ENCODE measurements around the gene STAC.

The STAC gene

DNA sequence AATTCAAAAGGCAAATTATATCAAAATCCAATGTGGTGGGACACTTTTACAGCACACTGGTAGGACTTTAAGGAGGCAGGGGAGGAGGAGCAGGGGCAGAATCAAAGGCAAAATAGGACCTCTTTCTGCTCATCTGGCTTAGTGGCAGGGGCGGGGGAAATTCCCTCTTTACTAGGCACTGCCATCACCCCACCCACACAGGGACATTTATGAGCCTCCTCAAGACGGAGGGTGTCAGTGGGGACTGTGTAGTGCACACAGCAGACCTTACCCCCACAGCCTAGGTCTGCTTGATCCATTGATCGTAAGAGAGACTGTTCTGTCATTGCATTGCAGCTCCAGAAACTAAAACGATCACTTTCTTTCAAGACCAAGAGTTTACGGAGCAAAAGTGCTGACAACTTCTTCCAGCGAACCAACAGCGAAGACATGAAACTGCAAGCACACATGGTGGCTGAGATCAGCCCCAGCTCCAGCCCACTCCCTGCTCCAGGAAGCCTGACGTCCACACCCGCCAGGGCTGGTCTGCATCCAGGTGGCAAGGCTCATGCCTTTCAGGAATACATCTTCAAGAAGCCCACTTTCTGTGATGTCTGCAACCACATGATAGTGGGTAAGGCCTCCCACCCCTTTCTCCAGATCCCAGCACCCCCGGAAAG lies 62.9 kb downstream of the STAC start:
- Histone ChIP-seq H3K27me3 (ENCODE audit: control insufficient read depth, low read length) (no peaks in the 10 kb centered on the region), H3K4me1 (ENCODE audit: control insufficient read depth, low read length) (no peaks in the 10 kb centered on the region), H3K27ac (ENCODE audit: low read depth, low read length) (no peak overlapping the region), H3K9me3 (ENCODE audit: control insufficient read depth, insufficient read depth, low read length) (no peaks in the 10 kb centered on the region), H4K20me1 (ENCODE audit: control insufficient read depth, insufficient read depth, low read depth, low read length) (no peaks in the 10 kb centered on the region), H3K79me2 (ENCODE audit: control insufficient read depth, low read length) (no peaks in the 10 kb centered on the region), H3K36me3 (ENCODE audit: control insufficient read depth, low read length) (no peaks in the 10 kb centered on the region), H3K9me2 (replicated peaks; ENCODE audit: control insufficient read depth, low read length) (no peaks in the 10 kb centered on the region), H3K4me2 (ENCODE audit: low read length) (no peak overlapping the region), H3F3A (ENCODE audit: control insufficient read depth, insufficient read depth) (no peaks in the 10 kb centered on the region), H3K4me3 (ENCODE audit: low read length) (no peak overlapping the region)
- no peak for TF ChIP-seq EZH2phosphoT487 (IDR thresholded peaks at IDR 0.05; ENCODE audit: borderline replicate concordance, low read length)
- TF ChIP-seq, protein P1, sequence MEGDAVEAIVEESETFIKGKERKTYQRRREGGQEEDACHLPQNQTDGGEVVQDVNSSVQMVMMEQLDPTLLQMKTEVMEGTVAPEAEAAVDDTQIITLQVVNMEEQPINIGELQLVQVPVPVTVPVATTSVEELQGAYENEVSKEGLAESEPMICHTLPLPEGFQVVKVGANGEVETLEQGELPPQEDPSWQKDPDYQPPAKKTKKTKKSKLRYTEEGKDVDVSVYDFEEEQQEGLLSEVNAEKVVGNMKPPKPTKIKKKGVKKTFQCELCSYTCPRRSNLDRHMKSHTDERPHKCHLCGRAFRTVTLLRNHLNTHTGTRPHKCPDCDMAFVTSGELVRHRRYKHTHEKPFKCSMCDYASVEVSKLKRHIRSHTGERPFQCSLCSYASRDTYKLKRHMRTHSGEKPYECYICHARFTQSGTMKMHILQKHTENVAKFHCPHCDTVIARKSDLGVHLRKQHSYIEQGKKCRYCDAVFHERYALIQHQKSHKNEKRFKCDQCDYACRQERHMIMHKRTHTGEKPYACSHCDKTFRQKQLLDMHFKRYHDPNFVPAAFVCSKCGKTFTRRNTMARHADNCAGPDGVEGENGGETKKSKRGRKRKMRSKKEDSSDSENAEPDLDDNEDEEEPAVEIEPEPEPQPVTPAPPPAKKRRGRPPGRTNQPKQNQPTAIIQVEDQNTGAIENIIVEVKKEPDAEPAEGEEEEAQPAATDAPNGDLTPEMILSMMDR (IDR thresholded peaks at IDR 0.05; ENCODE audit: low read depth, low read length, poor library complexity, severe bottlenecking), result no peak

- Histone ChIP-seq H3F3A (ENCODE audit: control insufficient read depth, insufficient read depth) (no peaks in the 10 kb centered on the region), H3K36me3 (ENCODE audit: control insufficient read depth, low read length) (no peaks in the 10 kb centered on the region), H3K9me3 (ENCODE audit: control insufficient read depth, insufficient read depth, low read length) (no peaks in the 10 kb centered on the region), H3K79me2 (ENCODE audit: control insufficient read depth, low read length) (no peaks in the 10 kb centered on the region), H3K27ac (ENCODE audit: low read depth, low read length) (no peak overlapping the region), H3K27me3 (ENCODE audit: control insufficient read depth, low read length) (no peaks in the 10 kb centered on the region), H4K20me1 (ENCODE audit: control insufficient read depth, insufficient read depth, low read depth, low read length) (no peaks in the 10 kb centered on the region), H3K4me3 (ENCODE audit: low read length) (no peak overlapping the region), H3K4me1 (ENCODE audit: control insufficient read depth, low read length) (no peaks in the 10 kb centered on the region), H3K4me2 (ENCODE audit: low read length) (no peak overlapping the region), H3K9me2 (replicated peaks; ENCODE audit: control insufficient read depth, low read length) (no peaks in the 10 kb centered on the region)
- TF ChIP-seq, protein P1 (IDR thresholded peaks at IDR 0.05; ENCODE audit: low read depth, low read length, poor library complexity, severe bottlenecking), result no peak
- no peak for TF ChIP-seq EZH2phosphoT487 (IDR thresholded peaks at IDR 0.05; ENCODE audit: borderline replicate concordance, low read length)
These were observed 64.6 kb downstream of the STAC start for GRCh38 chr3:36444909-36445308.

- Histone ChIP-seq H3K27me3 (ENCODE audit: control insufficient read depth, low read length) (no peaks in the 10 kb centered on the region), H4K20me1 (ENCODE audit: control insufficient read depth, insufficient read depth, low read depth, low read length) (no peaks in the 10 kb centered on the region), H3K27ac (ENCODE audit: low read depth, low read length) (no peak overlapping the region), H3K4me1 (ENCODE audit: control insufficient read depth, low read length) (no peaks in the 10 kb centered on the region), H3K79me2 (ENCODE audit: control insufficient read depth, low read length) (no peaks in the 10 kb centered on the region), H3F3A (ENCODE audit: control insufficient read depth, insufficient read depth) (no peaks in the 10 kb centered on the region), H3K4me2 (ENCODE audit: low read length) (no peak overlapping the region), H3K4me3 (ENCODE audit: low read length) (no peak overlapping the region), H3K9me2 (replicated peaks; ENCODE audit: control insufficient read depth, low read length) (no peaks in the 10 kb centered on the region), H3K9me3 (ENCODE audit: control insufficient read depth, insufficient read depth, low read length) (no peaks in the 10 kb centered on the region), H3K36me3 (ENCODE audit: control insufficient read depth, low read length) (no peaks in the 10 kb centered on the region)
- TF ChIP-seq EZH2phosphoT487 (IDR thresholded peaks at IDR 0.05; ENCODE audit: borderline replicate concordance, low read length), result no peak
- TF ChIP-seq, protein P1 (IDR thresholded peaks at IDR 0.05; ENCODE audit: low read depth, low read length, poor library complexity, severe bottlenecking), result no peak
These were observed 66.0 kb downstream of the STAC start for GRCh38 chr3:36446276-36446675.

Data from DOHH2 (cell line).